Umbilical cord (tissue), 2 donors: ENCODE results near the gene GPBP1. TPM values are rescaled to one million over a fixed set of nuclear protein-coding genes. Genes with fewer than 3 reads are reported as not detected.
"Not testable (repeated sequence)": the region's sequence is repeated elsewhere in the genome, so short reads cannot be mapped to it uniquely, and the experiment has no call there.

ENCODE experiments used
- DNase-seq: peaks from one replicate; pipeline ENCODE4 v3.0.0-alpha.2; 2015; ENCODE audit warnings: low spot score
- total RNA-seq: library from RNA; depleted of rRNA; stranded (reverse); fragments of >200 nt; gene quantifications from one replicate; pipeline ENCODE4 v1.2.3, GENCODE V29; 2014; ENCODE audit warnings: low replicate concordance; ENCODE audit not compliant: insufficient read depth

GPBP1 gene
- total RNA-seq, 1 donor from 2014 or later, result 76.6 TPM

- DNase-seq, result no peak
These were observed 102.5 kb downstream of the GPBP1 start for GRCh38 chr5:57276353-57276752.

DNA sequence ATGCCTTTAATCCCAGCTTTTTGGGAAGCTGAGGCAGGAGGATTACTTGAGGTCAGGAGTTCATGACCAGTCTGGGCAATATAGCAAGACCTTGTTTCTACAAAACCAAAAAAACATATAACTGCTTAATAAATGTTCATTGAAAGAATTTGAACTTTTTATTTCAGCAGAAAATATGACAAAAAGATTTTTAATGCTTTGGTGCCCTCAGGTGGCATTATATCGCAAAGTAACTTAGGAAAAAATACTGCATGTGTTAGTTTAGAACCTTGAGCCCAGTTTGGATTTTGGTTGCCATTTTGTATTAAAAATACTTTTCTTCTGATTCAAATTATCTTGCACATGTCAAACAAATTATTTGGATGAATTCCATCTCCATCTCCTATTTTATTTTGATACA is 103.2 kb downstream of the GPBP1 start:
- peak; percentile 27 for DNase-seq

DNA sequence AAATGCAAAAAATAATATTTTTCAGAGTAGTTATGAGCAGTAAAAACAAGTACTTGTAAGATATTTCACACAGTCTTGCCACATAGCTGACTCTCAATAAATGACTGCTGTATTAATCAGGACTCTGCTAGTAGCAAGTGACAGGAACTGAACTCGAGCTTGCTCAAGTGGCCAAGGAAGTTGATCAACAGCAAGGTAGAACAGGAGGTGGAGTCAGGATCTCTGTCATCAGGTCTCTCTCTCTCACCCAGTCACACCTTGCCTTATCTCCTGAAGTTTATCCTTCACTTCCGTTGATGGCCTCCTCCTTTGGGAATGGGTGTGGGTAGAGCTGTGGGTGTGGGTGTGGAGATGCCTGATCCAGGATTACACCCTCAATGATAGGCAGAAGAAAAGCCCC is 107.0 kb downstream of the GPBP1 start:
- DNase-seq, result no peak

DNA sequence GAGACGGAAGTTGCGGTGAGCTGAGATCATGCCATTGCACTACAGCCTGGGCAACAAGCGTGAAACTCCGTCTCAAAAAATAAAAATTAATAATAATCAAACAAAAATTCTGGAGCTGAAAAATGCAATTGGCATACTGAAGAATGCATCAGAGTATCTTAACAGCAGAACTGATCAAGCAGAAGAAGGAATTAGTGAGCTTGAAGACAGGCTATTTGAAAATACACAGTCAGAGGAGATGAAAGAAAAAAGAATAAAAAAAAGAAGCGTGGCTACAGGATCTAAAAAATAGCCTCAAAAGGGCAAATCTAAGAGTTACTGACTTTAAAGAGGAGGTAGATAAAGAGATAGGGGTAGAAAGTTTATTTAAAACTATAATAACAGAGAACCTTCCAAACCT is 111.2 kb downstream of the GPBP1 start:
- not testable (repeated sequence) for DNase-seq

GRCh38 chr5:57291894-57292293 is 118.0 kb downstream of the GPBP1 start:
- DNase-seq, result no peak

DNA sequence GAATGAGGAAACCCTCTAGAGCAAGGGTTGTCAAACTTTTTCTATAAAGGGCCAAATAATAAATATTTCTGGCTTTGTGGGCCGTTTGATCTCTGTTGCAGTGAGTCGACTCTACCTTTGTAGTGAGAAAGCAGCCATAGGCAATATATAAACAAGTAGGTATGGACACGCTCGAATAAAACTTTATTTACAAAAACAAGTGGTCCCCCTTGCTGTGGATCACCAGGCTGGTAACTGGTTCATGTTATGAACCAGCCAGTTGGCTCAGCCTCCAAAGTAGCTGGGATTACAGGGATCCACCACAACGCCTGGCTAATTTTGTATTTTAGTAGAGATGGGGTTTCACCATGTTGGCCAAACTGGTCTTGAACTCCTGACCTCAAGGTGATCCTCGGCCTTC is 118.5 kb downstream of the GPBP1 start:
- DNase-seq, result no peak

DNA sequence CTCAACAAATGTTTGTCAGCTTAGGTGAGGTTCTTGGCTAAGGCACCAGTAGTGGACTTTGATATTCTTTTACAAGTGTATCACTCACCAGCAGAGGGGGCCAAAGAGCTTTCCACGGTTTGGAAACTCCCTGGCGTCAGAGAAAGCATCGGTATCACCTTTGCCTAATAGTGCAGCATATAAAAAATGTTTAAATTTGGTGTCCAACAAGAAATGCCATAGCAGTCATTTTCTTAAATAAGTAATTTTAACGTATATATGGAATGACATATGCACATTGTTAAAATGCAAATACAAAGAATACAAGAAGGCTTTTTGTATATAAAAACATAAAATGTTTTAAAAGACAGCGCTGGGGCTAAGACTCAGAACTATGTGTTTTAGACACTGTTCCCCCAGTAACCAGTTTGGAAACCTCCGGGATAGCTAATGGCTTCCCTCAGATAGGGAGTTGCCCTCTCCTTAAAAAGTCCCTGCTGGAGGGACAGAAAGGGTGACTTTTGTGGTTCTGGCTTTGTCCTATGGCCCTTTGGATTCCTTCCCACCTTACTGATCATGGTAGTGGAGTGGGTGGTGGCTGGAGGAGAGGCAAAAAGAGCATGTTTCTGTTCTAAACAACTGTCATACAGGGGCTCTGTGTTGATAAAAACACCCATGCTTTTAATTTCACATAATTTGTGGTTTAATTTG is 124.6 kb downstream of the GPBP1 start:
- peak; percentile 87 for DNase-seq

- DNase-seq, result peak; percentile 81
These were observed 125.2 kb downstream of the GPBP1 start for GRCh38 chr5:57298985-57299491.

GRCh38 chr5:57299986-57300385 is 126.1 kb downstream of the GPBP1 start:
- no peak for DNase-seq

- DNase-seq, result no peak
These were observed 128.3 kb downstream of the GPBP1 start for GRCh38 chr5:57302164-57302563.

DNA sequence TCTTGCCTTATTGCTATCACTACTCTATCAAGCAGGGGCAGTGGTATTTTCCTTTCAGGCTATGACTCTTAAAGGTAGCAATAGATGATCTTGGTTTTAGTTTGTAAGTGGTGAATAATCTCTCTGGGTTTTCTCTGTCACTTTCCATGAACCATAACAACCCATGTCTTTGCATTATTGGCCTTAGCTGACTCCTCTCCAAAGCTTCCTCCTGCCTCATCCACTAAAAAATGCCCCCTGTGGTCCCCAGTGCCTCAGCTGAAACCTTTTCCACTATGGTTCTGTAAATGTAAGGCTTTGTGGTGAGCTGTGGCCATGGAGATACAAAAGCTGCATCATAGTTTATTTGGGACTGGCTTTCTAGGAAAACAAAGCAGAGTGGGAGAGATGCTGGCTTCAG is 128.8 kb downstream of the GPBP1 start:
- no peak for DNase-seq

- DNase-seq, result no peak
These were observed 130.1 kb downstream of the GPBP1 start for GRCh38 chr5:57303985-57304384.

DNA sequence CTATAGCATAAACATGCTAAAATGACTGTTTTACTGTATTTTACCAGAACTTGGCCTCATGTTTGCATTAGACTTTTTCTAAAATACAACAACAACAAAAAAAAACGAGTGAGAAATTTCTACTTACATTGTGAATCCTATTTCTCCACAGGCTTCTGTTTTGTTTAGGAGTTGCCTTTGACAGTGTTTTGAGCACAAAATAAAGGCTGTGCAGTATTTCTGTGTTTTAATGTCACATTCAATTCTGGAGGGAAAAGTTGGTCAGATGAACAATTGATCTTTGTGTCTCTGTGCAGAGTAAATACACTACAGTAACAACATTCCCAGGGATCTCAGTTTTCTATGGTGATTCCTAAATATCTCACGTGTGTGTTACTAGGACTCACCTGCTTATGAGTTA is 131.1 kb downstream of the GPBP1 start:
- DNase-seq, result no peak

GRCh38 chr5:57306359-57306758 is 132.5 kb downstream of the GPBP1 start:
- DNase-seq, result no peak

GRCh38 chr5:57307516-57307915 is 133.7 kb downstream of the GPBP1 start:
- no peak for DNase-seq

GRCh38 chr5:57309022-57309421 is 135.2 kb downstream of the GPBP1 start:
- not testable (repeated sequence) for DNase-seq

GRCh38 chr5:57311251-57311650 is 137.4 kb downstream of the GPBP1 start:
- DNase-seq, result no peak

DNA sequence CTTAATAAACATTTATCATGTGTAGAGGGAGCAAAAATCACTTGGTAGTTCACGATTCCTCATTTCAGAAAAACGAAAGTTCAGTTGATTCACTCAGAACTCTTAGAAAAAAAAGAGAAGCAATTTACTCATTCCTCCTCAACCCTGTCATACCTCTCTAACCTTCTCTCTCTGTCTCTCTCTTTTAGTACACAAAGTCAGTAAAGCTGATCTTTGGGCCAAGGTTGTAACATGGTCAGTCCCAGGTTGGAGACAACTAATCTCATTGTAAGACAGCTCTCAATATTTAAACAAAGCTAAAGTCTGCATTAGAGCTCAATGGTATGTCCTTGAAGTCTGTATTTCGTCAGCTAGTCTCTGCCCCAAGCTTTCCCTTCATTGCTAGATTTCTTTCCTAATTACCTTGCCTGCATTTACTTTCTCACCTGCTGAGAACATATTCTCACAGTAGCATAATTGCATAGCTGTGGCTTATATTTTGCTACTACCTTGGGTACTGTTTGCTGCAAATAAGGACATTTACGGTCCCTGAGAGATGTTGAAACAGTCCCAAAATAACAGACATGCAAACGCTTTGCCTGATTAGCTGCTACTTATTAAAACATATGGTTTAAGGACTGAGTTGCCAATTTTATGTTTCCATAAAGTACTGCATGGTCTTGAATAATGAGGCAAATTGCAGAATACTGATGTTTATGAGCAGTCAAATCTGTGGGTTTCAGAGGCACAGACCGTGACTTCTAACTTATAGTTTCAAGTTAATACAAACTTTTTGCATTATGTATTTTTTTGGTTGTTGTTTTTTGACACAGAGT is 138.3 kb downstream of the GPBP1 start:
- DNase-seq, result no peak

- DNase-seq, result no peak
These were observed 139.9 kb downstream of the GPBP1 start for GRCh38 chr5:57313716-57314115.
